GM12892 (cell line): Measurements from ENCODE around the gene RRBP1.

ENCODE experiments used
- DNase-seq: peaks from one replicate; pipeline ENCODE4 v3.0.0; 2011; ENCODE audit not compliant: insufficient read length
- FAIRE-seq: peaks from 2 replicates; lab custom pipeline; 2011; peaks lifted over from hg19 to GRCh38; lab: Jason Lieb, UNC
- POLR2A ChIP-seq: IDR thresholded peaks from 2 replicates; pipeline ENCODE4 v1.6.1; 2011; ENCODE audit warnings: low read depth, low read length, control low read depth
- POLR2AphosphoS5 ChIP-seq: IDR thresholded peaks from 2 replicates; pipeline ENCODE4 v1.6.1; 2011; ENCODE audit warnings: low read depth, low read length, control low read depth
- TAF1 ChIP-seq: IDR thresholded peaks from 2 replicates; pipeline ENCODE4 v1.6.1; 2011; ENCODE audit warnings: low read depth, mild to moderate bottlenecking, control low read depth, low read length, borderline replicate concordance

Gene RRBP1

DNA sequence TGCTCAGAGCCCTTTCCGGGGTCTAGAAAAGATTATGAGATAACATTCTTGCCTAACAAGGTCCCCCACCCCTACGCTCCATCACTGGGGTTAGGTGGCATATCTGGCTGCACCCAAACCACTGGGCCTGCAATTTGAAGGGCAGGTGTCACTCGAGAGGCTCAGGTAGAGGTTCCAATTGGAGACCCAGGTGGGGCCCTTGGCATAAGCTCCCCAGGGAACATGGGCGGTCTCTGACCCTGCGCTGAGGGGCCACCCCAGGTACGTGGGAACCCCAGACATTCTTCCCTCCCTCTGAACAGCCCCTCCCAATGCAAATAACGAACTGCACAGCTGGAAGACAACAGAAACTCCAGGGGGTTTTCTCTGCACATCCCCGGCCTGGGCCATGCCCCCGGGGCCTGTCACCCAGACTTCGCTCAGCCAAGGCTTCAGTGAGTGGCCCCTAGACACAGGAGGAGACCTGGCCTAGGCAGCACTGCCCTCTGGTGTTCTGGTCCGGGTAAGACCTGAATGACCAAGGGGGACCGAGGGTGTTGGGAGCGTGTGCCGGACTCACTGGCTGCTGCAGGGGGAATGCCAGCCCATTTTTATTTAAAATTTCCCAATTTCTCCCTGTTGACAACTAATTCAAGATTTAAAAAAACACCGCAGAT lies 64.7 kb downstream of the RRBP1 start:
- no peak for TF ChIP-seq POLR2AphosphoS5
- no peak for TF ChIP-seq TAF1
- TF ChIP-seq POLR2A: no peak
- FAIRE-seq (no peak), DNase-seq (peak; percentile 63)

DNA sequence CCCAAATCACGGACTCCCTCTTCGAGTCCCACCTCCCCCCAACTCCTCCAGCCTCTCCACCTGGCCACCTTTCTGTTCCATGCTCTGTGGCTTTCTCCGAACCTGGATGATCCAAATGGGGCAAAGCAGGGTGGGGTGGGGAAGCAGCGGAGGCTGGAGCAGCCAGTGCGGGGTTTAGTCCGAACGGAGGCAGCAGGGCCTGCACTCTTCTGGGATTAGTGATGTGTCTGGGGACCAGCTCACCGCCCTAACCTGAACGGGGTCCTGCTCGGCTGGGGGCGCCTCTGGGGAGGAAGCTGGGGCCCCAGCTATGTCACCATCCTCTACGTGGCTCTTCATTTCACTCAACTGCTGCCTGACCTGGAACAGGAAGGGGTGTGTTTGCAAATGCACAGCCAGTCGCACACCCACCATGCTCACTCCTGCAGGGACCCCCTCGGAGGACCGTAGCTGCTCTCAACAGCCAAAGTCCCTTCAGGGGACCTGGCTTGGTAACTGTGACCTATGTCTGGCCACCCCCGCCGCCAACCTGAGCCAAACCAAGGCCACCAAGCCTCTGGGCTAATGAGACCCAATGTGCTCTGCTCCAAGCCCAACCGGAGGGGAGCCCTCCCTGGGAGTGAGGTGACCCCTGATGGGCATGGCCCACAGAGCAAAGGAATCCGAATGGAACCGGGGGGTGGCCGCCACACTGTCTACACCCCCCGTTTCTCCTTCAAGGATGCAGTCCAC lies 65.4 kb downstream of the RRBP1 start:
- peak; percentile 5 for DNase-seq
- no peak for FAIRE-seq
- TF ChIP-seq POLR2AphosphoS5 (no peak), TAF1 (no peak)

DNA sequence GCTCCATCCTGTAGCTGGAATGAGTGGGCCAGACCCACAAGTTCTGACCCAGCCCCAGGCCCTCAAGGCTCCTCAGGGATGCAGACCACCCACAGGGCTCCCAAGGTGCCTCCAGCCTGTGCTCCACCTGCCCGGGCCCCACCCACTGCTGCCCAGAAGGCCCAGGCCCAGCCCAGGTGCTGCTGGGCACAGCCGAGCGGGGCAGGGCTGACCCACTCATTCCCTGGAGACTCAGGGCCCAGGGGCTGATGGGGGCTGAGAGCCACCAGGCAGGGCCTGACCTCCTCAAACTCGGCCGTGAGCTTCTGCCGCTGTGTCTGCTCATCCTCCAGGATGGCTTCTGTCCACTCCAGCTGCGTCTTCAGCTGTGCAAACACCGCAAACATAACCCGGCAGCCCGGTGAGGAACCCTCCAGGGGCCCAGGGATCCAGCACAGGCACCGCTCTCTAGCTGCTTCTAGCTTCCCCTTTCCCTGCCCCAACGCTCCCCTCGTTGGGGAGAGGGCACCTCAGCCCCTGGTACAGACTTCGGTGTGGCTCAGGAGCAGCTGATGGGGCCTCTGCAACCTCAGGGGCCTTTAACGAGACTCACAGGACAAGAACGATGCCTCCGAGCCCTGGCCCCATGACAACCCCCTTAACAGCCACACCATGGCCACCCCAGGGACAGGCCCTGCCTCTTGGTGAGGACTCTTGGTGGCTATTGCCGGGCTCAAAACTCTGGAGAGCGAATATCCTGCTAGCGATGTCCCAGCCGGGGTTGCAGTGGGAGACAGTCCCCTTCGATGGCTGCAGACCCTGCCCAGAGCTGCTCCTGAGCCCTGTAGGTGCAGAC lies 66.2 kb downstream of the RRBP1 start:
- DNase-seq (peak; percentile 5), FAIRE-seq (no peak)
- TF ChIP-seq POLR2AphosphoS5: no peak
- TF ChIP-seq POLR2A: no peak
- TF ChIP-seq TAF1: no peak

DNA sequence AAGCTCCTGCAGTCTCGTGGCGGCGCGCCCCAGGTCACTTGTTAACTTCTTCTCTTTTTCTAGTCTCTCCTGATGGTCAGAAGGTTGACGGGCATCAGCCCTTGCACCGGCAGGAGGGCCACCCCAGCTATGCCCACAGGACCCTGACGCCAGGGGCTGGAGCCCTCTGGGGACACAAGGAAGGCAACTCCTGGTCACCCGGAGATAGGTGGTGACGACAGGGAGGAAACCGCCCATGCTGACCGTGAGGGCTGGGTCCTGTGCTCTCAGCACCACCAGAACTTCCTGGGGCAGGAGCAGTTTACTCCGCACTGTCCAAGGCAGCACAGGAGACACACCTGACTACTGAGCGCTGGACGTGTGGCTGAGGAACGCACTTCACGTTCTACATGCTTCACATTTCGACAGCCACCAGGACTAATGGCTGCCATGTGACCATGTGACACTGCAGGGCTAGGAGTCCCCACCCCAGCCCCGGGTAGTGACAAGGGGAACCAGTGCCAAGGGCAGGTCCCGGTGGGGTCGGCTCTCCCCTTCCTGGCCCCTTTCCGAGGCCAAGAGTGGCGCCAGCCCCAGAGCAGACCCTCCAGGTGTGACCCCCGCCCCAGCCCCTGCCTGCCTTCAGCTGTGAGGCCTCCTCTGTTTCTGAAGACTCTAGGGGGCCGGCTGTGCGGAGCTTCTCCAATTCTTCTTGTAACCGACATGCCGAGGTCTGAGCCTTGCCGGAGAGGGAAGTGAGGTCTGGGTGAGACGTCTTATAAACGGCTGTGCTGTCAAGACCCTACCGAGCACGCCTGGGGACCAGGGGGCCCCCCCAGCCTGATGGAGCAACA lies 67.0 kb downstream of the RRBP1 start:
- TF ChIP-seq POLR2A (no peak), POLR2AphosphoS5 (no peak), TAF1 (no peak)
- no peak for DNase-seq
- no peak for FAIRE-seq

DNA sequence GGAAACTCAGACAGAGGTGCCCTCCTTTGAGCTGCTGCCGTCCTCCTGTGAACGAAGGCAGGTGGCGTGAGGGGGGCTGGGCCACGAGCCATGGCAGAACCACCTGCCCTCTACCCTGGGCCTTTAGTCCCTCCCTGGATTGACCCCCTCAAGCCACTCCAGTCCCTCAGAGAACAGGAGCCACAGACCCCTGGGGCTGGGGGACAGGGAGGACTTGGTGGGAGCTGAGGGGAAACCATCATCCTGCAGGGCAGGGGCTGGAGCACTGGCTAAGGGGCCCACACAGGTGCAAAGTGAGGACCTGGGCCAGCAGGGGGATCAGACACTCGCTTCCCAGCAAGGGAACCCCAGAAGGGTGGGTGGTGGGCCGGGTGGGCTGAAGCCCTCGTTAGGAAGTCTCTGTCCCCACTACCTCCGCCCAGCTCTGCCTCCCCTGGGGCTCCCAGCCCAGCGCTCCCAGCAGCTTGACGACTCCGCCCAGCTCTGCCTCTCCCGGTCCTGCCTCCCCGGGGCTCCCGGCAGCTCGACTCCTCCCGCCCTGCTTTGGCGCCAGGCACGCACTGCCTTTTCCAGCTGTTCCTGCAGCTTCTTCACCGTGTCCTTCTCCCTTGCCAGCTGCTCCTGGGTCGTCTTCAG lies 67.7 kb downstream of the RRBP1 start:
- TF ChIP-seq POLR2AphosphoS5 (no peak), TAF1 (no peak), POLR2A (no peak)
- DNase-seq (no peak), FAIRE-seq (no peak)

DNA sequence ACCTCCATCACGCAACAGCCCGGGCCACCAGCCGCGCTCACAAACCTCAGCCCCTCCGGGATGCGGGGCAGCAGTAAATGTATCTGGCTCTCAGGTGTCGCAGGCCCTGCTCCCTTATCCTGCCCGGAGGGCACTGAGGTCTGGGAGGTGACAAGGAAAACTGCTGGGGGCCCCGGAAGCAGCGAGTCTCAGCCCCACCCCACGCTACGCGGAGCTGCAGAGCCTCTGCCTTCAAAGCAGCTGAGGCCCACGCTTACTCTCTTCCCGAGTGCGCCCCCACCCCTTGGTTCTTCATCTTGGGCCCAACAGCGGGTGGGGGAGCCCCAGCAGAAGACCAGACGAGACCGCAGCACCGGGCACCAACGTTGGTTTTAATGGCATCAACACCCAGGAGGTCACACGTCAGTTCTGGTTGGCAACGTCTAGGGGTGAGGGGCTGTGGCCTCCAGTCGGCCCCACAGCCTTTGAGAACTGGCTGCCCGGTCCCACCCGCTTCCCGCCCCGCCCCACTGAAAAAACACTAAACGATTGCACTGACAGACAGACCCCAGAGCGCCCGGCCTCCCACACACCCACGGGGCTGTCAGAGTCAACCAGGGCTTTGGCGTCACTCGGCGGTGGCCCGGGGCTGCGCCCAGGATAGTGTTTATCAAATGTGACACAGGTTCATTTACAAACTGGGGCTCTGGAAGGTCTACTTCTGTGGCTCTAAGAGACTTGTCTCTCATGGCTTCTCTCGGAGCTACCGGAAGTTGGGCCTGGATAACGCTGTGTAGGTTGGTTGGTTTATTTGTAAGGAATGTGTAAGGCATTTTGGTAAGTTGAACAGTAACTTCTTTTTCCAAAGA lies 68.5 kb downstream of the RRBP1 start:
- no peak for FAIRE-seq
- TF ChIP-seq TAF1: no peak
- TF ChIP-seq POLR2AphosphoS5: no peak
- no peak for TF ChIP-seq POLR2A
- peak; percentile 4 for DNase-seq

GRCh38 chr20:17612992-17613327 lies 69.1 kb downstream of the RRBP1 start:
- FAIRE-seq (no peak), DNase-seq (peak; percentile 2)
- TF ChIP-seq POLR2AphosphoS5: no peak
- no peak for TF ChIP-seq POLR2A
- TF ChIP-seq TAF1: no peak

- no peak for TF ChIP-seq TAF1
- no peak for TF ChIP-seq POLR2AphosphoS5
- no peak for TF ChIP-seq POLR2A
- no peak for DNase-seq
- no peak for FAIRE-seq
Measured at GRCh38 chr20:17612287-17612991, 69.6 kb downstream of the RRBP1 start.

GRCh38 chr20:17611540-17612286 lies 70.3 kb downstream of the RRBP1 start:
- DNase-seq (peak; percentile 23), FAIRE-seq (no peak)
- TF ChIP-seq POLR2A: no peak; the same call in 1 of the 2 replicates
- no peak for TF ChIP-seq POLR2AphosphoS5
- TF ChIP-seq TAF1: no peak
